HG03196 (cell line): ENCODE results near the gene VEZT.
"Not testable (repeated sequence)": the region's sequence is repeated elsewhere in the genome, so short reads cannot be mapped to it uniquely, and the experiment has no call there.

Source experiments
- ATAC-seq: cut with Tn5 transposase; IDR thresholded peaks from one replicate; pipeline ENCODE4 v1.9.1; 2021; ENCODE audit not compliant: unreplicated experiment

VEZT gene

GRCh38 chr12:95224202-95225170 lies 6.9 kb downstream of the VEZT start:
- ATAC-seq, result no peak

GRCh38 chr12:95225645-95226212 lies 8.1 kb downstream of the VEZT start:
- no peak for ATAC-seq

- no peak for ATAC-seq
Observed at GRCh38 chr12:95227818-95228356, 10.3 kb downstream of the VEZT start.

- no peak for ATAC-seq
Observed at GRCh38 chr12:95228617-95229016, 11.0 kb downstream of the VEZT start.

GRCh38 chr12:95229636-95230035 lies 12.0 kb downstream of the VEZT start:
- ATAC-seq, result no peak

- ATAC-seq, result no peak
Observed at GRCh38 chr12:95230313-95230712, 12.7 kb downstream of the VEZT start.

GRCh38 chr12:95231190-95231589 lies 13.6 kb downstream of the VEZT start:
- no peak for ATAC-seq

- ATAC-seq, result not testable (repeated sequence)
Observed at GRCh38 chr12:95234187-95234586, 16.6 kb downstream of the VEZT start.

- ATAC-seq, result not testable (repeated sequence)
Observed at GRCh38 chr12:95235621-95236020, 18.0 kb downstream of the VEZT start.

GRCh38 chr12:95237315-95237714 lies 19.7 kb downstream of the VEZT start:
- ATAC-seq, result no peak

GRCh38 chr12:95238150-95238549 lies 20.5 kb downstream of the VEZT start:
- ATAC-seq, result no peak

GRCh38 chr12:95239216-95239615 lies 21.6 kb downstream of the VEZT start:
- no peak for ATAC-seq

GRCh38 chr12:95239835-95240234 lies 22.2 kb downstream of the VEZT start:
- not testable (repeated sequence) for ATAC-seq

GRCh38 chr12:95240556-95240955 lies 22.9 kb downstream of the VEZT start:
- no peak for ATAC-seq

GRCh38 chr12:95241138-95241537 lies 23.5 kb downstream of the VEZT start:
- not testable (repeated sequence) for ATAC-seq

- ATAC-seq, result no peak
Observed at GRCh38 chr12:95241761-95242506, 24.3 kb downstream of the VEZT start.

- ATAC-seq, result no peak
Observed at GRCh38 chr12:95243497-95244183, 26.0 kb downstream of the VEZT start.

GRCh38 chr12:95244350-95244749 lies 26.7 kb downstream of the VEZT start:
- ATAC-seq, result no peak

- ATAC-seq, result no peak
Observed at GRCh38 chr12:95248095-95248494, 30.5 kb downstream of the VEZT start.

- ATAC-seq, result no peak
Observed at GRCh38 chr12:95248604-95249360, 31.2 kb downstream of the VEZT start.
